NK-92 (cell line): Measurements from ENCODE around the gene CCDC146.
"Not testable (repeated sequence)": the region's sequence is repeated elsewhere in the genome, so short reads cannot be mapped to it uniquely, and the experiment has no call there.

Experiments
- DNase-seq: peaks from one replicate; lab custom pipeline; 2025; ENCODE audit not compliant: unreplicated experiment; lab: John Stamatoyannopoulos, UW

The CCDC146 gene

DNA sequence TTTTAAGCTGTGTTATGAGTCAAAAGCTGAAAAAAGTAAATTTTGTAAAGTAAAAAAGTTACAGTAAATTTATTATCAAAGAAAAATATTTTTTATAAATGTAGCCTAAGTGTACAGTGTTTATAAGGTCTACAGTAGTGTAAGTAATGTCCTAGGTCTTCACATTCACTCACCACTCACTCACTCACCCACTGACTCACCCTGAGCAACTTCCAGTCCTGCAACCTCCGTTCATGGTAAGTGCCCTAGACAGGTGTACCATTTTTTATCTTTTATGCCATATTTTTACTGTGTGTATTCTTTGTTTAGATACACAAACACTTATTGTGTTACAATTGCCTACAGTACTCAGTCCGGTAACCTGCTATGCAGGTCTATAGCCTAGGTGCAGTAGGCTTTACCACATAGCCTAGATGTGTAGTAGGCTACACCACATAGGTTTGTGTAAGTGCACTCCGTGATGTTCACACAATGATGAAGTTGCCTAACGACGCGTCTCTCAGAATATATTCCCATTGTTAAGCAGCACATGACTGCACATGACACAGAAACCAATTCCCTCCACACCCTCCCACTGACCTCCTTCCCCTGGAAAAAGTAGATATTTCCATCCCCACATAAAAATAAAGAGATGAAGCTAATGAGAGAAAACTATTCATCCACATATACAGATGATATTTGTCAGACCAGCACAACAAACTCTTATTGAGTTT, 122.0 kb downstream of the CCDC146 start:
- DNase-seq, result no peak

DNA sequence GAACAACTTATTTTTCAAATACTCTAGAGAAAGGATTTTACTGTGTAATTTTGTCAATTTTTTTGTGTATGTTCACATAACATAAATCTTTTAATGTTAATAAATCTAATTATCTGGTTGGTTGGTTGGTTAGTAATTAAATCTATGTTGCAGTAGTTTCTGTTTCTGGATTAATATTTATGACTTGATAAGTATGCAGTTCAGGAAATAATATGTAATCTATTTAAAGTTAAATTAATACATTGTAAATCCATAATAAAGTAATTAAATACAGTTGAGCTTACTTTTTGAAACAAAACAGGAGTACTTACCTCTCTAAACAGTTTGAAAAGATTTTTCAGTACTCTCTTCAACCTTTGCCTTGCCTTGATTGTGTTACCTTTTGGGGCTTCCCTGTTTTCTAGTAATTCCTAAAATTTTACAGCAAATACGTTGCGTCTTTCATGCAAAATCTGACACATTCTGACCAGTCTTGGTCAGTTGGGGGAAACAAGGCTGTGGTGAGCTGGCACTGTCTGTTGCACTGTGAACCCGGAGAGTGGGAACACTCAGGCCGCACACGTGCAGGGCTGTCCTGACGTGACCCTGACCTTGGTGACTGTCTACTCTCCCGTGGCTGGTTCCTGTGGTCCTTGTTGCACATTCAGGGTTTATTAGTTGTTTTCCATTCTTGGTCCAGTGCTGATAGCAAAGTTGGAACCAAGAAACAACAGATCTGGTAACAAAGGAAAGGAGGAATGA, 122.8 kb downstream of the CCDC146 start:
- DNase-seq, result no peak

DNA sequence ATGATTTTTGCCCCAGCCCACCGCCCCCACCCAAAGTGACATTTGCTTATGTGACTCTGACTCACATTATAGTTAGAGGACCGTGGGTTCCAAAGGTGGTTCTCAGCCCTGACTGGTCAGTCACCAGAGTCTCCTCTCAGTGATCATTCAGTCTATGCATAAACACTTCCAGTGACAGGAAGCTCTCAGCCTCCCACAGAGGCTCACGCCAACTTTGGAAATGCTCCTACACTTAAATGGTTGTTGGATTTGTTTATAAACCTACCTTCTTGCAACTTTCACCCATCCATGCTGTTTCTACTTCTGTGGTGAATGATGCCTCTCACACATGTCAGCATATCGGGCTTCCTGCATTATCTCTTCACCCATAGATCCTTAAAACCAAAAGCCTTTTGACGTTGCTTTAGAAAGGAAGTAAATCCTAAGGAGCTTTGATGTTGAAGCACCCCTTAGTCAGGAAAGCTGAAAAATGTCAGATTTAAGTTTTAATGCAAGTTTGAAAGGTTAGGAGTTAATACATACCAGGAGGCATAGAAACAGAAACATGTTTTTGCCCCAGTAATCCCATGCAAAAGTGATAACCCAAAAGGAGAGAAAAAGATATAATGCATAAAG, 123.7 kb downstream of the CCDC146 start:
- no peak for DNase-seq

DNA sequence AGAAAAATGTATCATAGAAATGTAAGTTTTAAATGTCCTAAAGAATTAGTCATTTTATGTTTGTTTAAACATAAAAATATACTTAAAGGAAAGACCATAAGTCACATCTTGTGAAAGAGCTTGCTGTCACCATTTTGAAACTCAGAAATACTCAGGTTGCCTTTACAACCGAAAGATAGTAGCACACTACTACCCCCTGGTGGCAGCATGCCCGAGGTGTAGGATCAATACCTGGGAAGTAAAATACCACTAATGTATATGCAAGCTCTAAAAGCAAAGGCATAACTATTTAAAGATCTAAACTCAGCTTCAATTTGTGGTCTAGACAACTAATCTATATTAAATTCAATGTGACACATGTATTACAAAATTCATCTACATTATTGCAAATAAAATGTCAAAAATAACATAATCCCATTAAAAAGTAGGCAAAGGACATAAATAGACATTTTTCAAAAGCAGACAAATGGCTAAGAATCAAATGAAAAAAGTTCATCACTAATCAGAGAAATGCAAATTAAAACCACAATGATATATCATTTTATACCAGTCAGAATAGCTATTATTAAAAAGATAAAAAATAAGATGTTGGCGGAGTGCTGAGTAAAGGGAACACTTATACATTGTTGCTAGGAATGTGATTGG, 124.9 kb downstream of the CCDC146 start:
- peak; percentile 7 for DNase-seq

DNA sequence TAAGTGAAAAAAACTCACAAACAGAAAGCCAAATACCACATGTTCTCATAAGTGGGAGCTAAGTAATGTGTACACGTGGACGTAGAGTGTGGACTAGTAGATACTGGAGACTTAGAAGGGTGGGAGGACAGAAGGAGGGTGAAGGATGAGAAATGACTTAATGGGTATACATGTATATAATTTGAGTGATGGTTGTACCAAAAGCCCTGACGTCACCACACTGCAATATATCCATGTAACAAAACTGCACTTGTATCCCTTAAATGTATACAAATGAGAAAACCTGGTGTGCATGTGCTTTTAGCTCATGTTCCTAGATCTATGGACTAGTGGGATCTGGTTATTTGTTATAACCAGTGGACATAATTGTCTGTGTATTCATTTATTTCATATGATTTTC, 125.7 kb downstream of the CCDC146 start:
- no peak for DNase-seq

DNA sequence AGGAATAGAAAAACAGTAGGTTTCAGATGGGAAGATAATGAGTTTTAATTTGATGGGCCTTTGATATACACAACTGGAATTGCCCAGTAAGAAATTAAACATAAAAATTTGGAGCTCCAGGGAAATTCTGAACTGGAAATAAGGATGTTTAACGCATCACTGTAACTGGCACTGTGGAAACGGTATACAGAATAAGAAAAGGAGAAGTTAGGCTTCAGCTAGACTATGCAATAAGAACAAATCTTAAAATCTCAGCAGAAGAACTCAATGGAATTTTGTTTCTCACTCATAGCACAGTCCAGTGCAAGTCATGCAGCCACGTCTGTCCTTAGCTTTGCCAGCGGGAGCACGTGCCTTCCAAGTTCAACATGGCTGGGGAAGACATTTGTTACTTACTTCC, 130.1 kb downstream of the CCDC146 start:
- DNase-seq, result no peak

DNA sequence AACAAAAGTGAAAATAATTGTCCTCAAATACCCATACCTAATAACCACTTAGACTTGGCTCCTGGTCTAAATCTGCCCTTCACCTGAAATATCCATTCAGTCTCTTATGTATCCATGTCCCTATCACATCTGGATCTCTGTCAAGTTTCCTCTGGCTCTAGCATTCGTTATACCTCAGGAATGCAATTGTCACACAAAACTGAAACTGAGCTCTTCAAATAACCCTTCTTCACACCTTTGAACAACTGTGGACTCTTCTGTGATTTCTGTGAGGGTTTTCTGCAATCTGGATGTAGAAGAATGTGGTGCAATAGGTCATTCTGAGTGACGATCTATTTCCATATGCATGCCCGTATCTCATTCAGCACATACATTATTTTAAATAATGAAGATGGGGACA, 130.7 kb downstream of the CCDC146 start:
- no peak for DNase-seq

DNA sequence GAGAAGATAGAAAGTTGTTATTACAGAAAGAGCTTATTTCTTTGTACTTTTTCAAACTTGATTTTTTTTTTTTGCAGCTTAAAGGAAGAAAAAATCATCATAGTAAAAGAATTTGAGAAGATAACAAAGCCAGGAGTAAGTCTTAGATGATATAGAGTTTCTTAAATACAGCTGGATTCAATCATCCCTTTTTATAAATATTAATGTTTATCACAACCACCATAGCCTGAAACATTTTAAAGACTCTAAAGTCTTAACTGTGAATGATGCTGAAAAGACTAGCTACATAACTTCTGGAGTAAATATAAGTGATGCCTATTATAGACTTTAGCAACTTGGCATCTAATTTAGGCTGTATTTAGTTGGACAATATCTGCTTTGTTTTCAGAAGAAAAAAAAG, 132.0 kb downstream of the CCDC146 start:
- DNase-seq, result no peak

DNA sequence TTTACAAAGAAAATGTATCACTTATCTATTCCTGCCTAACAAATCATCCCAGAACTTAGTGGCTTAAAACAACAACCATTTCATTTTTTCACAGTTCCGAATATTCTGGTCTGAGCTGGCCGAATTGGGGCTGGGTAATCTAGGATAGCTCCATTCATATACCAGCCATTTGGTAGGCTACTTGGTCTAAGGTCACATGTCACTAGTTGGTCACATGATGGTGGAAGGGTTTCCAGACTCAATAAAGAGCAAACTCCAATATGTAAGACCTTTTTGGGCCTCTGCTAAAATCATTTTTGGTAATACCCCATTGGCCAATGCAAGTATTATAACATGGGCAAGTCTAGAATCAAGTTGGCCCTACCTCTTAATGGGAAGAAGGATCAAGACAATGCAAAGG, 132.5 kb downstream of the CCDC146 start:
- DNase-seq, result no peak

DNA sequence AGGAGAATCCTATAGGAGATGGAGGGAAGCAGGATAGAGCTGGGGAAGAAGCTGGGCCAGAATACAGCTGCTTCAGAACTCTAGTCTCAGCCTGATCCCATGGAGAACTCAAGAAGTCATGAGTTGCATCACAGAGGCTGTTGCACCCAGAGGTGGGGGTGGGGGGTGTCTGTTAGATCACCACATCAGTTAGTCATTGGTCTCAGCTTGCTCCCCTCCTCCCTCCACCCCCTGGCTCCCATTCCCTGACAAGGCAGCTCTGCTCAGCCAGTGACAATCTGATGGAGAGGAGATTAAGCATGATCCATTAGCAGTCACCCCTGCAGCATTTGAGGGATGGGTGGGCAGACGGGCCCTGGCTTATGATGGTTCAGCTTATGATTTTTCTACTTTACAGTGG, 135.6 kb downstream of the CCDC146 start:
- no peak for DNase-seq

DNA sequence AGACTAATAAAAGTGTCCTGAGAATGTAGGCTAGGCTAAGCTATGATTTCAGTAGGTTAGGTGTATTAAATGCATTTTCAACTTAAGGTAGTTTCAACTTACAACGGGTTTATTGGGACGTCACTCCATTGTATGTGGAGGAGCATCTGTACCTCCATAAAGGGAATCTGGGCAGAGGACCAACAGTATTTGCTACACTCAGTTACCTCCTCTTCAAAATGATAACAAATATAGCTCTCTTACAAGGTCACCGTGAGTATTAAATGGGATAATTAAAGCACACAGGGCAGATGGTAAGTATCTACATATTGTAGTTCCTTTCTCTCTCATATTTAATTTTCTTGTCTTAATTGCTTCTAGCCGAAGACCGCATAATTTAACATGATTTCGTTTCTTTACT, 136.2 kb downstream of the CCDC146 start:
- no peak for DNase-seq

DNA sequence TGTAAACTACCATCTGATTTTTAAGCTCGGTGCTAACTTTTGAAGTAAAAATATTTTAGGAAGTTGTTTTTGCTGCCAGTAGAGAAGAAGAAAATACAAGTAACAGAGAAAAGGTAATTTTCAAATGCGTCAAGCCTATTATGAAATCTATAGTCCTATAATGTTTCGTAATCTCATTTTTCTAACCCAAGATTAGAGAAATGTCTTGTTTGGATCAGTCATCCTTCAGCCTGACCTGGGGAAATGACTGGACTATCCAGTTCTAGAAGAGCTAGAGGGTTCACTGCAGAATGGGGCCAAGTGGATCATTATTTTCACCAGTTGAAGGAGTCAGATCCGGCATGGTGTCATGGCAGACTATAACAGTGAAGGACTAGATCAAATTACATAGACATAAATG, 139.9 kb downstream of the CCDC146 start:
- no peak for DNase-seq

DNA sequence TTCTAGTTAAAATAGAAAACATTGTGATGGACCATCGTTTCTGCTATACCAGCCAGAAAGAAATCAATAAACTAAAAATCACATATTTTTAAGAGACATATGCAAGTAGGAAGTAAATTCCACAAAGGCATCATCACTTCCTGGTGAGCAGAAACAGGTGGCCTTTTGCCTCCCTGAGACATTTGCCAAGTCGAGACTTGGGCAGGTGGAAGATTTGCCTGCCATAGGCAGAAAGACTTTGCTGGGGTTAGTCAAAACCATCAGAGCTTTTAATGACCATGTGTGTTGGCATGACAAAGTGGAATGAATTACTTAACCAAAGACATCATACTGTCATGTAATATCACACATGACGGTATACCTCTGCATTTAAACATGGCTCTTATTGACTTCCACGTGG, 143.3 kb downstream of the CCDC146 start:
- DNase-seq, result no peak

DNA sequence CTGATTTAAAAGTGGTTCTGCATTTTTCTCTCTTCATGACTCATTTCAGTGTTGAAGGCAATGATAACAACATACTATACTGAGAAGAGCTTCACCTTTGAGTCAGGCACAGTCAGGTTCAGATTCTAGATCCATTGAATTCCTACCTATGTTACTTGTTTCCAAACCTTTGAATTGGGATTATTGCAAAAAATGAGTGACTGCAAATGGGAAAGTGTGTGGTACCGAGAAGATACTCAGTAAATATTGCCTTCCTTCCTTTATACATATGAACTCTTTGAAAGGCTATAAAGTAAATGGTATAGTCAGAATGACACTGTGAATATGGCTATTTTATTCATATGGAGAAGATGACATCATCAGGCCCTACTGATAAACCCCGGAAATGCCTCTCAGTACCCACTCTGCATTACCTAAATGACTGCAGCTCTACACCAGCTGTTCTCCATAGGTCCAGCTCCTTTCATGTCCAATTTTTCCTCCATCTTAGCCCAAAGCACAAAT, 143.9 kb downstream of the CCDC146 start:
- no peak for DNase-seq

DNA sequence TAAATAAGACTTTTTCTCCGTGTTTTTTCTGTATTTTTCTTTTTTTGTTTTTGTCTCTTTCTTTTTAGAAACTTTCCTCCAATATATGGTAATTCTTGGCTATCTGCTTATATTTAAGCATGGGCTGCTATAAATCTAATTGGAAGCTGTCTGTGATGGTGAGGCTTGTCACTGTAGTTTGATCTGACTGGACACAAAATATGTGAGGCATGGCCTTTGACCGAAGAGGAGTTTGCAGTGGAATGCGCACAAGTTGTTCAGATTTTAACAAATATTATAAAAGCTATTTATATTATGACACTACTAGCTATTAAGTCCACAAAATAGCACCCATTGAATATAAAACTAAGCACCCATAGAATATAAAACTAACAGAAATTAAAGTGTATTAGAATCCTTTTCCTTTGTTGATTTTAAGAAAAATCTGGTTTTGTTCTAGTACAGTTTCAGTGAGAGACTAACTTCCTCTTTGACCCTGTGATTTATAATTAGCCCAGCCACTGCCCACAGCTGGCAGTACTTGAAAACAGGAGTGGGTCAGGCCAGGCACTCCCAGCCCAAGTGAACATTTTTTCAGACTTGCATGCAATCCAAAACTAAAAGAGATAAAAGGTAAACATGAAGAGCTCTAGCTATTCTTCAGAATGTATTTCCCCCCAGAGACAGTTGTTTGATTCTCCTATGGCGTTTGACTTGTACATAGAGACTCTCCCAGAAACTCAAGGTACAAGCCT, 147.1 kb downstream of the CCDC146 start:
- no peak for DNase-seq

DNA sequence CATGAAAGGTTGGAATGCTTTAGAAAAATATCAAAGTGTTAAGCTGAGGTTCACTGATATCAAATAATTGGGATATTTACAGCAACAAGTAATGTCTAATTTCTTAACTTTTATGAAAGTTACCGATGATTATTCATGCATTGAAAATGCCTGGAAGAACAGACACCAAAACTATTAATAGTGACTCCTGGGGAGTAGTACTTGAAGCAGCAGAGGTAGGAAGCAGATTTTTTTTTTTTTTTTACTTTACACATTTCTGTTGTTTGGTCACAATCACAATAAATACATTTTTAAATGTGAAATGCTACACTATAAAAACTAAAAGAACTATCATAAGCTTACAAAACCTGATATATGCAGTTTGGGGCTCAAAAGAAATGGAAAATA, 147.7 kb downstream of the CCDC146 start:
- DNase-seq, result no peak

DNA sequence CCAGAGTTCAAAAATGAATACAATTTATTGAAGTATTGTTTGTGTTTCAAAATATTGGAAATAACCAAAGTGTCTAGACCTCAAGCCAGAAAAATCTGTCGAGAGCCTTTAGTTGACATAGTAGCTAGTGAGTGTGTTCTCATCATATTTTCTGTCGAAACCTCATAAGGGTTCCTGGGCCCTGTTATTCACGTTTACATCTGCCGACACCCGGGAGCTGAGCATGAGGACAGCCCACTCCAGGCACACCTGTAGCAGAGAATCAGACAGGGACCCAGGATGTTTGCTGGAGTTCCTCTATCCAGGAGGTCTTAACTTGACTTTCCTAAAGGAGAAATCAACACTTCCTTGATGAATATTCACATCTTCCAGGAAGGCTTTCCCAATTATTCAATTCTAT, 149.4 kb downstream of the CCDC146 start:
- no peak for DNase-seq

DNA sequence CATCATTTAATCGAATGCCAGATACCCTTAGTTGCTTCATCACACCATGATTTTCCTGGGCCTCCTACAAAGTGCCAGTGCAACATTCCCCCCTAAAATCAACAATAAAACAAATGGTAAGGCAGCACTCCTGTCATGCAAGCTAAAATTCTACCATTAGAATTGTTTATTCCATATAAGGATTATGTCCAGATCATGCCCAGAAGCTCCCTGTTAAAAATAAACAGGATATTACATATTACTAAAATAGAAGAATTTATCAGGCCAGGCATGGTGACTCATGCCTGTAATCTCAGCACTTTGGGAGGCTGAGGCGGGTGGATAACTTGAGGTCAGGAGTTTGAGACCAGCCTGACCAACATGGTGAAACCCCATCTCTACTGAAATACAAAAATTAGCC, 153.2 kb downstream of the CCDC146 start:
- DNase-seq, result not testable (repeated sequence)

DNA sequence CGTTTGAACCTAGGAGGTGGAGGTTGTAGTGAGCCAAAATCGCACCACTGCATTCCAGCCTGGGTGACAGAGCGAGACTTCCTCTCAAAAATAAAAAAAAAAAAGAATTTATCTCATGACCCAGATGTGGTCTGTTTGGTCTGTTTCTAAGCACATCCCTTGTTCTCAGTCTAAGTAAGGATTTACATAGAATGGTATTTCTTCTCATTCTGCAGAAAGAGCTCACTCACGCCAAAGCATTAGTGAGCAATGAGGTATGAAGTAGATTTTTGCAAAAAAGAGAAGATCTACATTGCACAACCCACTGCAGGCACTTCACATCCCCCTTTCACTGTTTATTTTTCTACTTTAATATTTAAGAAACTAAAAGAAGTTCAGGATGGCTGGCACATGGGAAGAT, 153.7 kb downstream of the CCDC146 start:
- no peak for DNase-seq

DNA sequence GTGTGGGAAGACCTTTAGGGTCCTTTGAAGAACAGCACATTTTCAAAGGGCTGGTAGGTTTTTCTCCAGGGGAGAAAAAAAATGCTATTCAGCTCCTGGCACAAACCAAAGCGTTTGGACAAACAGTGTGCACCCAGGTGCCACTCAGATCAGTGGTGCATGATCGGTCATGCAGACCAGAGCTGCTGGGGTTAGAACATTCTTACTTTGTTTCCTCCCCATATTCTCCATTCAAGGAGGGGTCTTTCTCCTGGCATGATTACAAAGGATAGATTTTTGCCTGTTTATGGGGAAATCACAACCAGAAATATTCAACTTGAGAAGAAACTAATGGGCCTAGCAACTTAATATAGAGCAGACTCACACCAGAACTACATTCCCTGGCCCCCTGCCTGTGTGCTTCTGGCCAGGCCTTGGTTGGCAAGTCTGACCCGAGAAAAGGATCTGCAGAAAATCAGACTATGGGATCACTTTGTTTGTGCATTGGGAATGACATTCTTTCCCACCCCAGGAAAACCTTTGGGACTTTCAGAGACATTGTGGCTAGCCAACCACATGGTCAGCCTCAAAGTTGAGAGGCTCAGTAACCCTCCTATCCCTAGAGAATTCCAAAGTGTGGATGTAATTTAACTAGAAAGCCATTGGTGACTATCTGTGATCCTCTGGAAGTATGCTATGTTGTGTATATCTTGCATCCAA, 159.5 kb downstream of the CCDC146 start:
- DNase-seq, result no peak
